GM12872 (cell line): ENCODE results near the gene COL11A1.

Experiments used
- CTCF ChIP-seq: IDR thresholded peaks from 3 replicates; pipeline ENCODE4 v1.5.1; 2011; ENCODE audit warnings: low read depth, mild to moderate bottlenecking, low read length, moderate library complexity; ENCODE audit not compliant: insufficient read depth

Gene COL11A1

GRCh38 chr1:102857251-102857650 lies 251.1 kb downstream of the COL11A1 start:
- TF ChIP-seq CTCF: no peak

GRCh38 chr1:102853701-102854187 lies 254.6 kb downstream of the COL11A1 start:
- TF ChIP-seq CTCF: no peak

- TF ChIP-seq CTCF: no peak
Measured at GRCh38 chr1:102853136-102853535, 255.2 kb downstream of the COL11A1 start.

GRCh38 chr1:102852613-102853012 lies 255.7 kb downstream of the COL11A1 start:
- TF ChIP-seq CTCF: no peak

GRCh38 chr1:102851616-102852015 lies 256.7 kb downstream of the COL11A1 start:
- TF ChIP-seq CTCF: no peak

GRCh38 chr1:102842606-102843005 lies 265.7 kb downstream of the COL11A1 start:
- no peak for TF ChIP-seq CTCF

- TF ChIP-seq CTCF: no peak
Measured at GRCh38 chr1:102840741-102841140, 267.6 kb downstream of the COL11A1 start.

GRCh38 chr1:102838016-102838415 lies 270.3 kb downstream of the COL11A1 start:
- TF ChIP-seq CTCF: no peak
